ENCODE measurements around the gene ACOXL. TPM values are rescaled to one million over a fixed set of nuclear protein-coding genes. Genes with fewer than 3 reads are reported as not detected.

Gene ACOXL
- polyA plus RNA-seq, 4 donors: 0.06 to 0.56 TPM; not detected in 2

DNA sequence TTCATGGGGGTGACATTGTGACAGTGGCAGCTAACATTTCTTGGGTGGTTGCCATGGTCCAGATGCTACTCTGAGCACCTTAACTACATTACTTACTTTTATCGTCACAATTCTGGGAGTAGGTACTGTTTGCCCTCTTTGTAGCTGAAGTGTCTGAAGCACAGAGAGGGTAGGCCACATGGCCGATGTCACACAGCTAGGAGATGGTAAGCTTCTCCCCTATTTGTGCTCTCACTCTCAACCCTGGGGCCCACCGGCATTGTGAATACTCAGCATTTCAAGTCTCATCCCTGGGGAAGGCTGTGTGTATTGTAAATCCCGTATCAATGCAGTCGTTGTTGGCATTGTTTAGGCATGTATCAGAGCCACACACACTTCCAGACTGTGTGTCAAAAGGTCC, 136.6 kb downstream of the ACOXL start:
- Histone ChIP-seq H3K4me3 (ENCODE audit: low read depth in 1 of 3, low read length in 3 of 3) (no peak overlapping the region), H3K4me1 (ENCODE audit: control insufficient read depth in 3 of 3, insufficient read depth in 2 of 3, low read depth in 1 of 3, low read length in 2 of 3) (peaks cover 0 to 4% (median 3%) of the 10 kb centered on the region in 3 donors), H3K9me3 (ENCODE audit: control insufficient read depth in 2 of 2, insufficient read depth in 1 of 2, low read depth in 1 of 2, low read length in 1 of 2) (no peaks in the 10 kb centered on the region), H3K36me3 (ENCODE audit: control insufficient read depth in 3 of 3, insufficient read depth in 2 of 3, low read depth in 1 of 3, low read length in 3 of 3) (no peaks in the 10 kb centered on the region), H3K27ac (ENCODE audit: low read depth in 1 of 3, low read length in 2 of 3) (no peak overlapping the region), H3K27me3 (ENCODE audit: control insufficient read depth in 3 of 3, insufficient read depth in 3 of 3, low read length in 3 of 3) (no peaks in the 10 kb centered on the region)
- DNase-seq (no peak), FAIRE-seq (no peak)
- WGBS, 3 donors: 86 to 93% (median 88%) methylated on average over 5 of the region's 5 CpGs

DNA sequence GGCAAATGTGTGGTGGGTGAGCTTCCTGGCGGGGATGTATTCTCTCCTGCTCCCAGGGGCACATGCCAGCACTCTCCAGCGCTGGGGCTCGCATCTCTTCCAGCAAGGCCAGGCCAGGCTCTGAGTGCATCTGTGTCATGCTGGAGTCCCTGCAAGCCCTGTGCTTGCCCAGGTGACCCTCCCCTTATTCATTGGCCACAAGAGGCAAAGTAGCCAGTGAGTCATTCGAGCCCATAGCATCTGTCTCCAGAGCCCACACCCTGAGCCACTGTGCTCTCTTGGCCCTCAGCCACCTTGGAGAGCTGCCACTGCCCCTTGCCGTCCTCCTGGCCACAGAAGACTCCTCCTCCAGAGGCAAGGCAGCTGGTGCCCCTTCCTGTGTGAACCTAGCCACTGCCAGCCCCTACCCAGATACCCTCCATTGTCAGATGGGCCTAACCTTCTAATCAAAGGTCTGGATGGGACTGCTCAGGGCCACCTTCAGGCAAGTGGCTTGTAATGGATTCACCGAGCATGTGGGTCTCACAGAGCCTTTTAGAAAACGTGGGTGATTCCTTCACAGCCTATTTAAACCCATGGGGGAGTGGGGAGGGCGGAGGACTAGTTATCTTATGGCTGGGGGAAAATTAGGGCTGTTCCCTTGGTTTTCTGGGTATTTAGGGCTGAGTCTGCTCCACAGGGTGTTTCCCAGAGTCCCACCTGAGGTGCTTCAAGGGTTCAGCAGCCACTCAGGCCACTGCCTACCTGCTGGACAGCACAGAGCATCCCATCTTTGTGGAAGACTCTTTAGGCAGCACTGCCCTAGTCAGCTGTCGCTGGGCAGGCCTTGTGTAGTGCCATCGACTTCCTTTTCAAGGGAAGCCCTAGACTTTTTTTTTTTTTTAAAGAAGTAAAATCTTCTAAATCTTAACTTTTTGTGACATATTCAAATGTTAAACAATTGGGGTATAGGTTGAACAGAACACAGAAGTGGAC, 137.4 kb downstream of the ACOXL start:
- FAIRE-seq (no peak), DNase-seq (no peak)

DNA sequence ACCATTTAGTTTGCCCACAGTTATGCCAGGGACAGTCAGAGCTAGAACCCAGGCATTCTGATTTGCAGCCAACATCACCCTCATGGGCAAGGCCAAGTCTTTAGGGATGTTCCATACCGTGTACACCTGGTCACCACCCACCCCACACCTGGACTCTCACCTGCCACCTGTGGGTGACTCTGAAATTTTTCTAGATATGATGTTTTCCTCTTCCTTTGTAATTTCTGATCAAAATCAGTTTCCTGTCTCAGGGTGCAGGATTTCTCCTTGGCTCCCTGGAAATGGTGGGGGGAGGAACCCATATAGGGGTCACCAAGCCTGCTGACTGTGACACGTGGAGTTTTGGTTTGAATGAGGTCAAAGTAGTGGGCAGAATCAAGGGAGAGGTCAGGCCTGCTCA, 138.2 kb downstream of the ACOXL start:
- DNase-seq (no peak), FAIRE-seq (no peak)
- no peaks in the 10 kb centered on the region for H3K4me1 ChIP-seq (ENCODE audit: control insufficient read depth in 3 of 3, insufficient read depth in 2 of 3, low read depth in 1 of 3, low read length in 2 of 3)
- H3K9me3 ChIP-seq (ENCODE audit: control insufficient read depth in 2 of 2, insufficient read depth in 1 of 2, low read depth in 1 of 2, low read length in 1 of 2): no peaks in the 10 kb centered on the region
- WGBS, 3 donors: 43 to 58% (median 48%) methylated on average over 2 of the region's 2 CpGs
- H3K27me3 ChIP-seq (ENCODE audit: control insufficient read depth in 3 of 3, insufficient read depth in 3 of 3, low read length in 3 of 3): no peaks in the 10 kb centered on the region
- no peak overlapping the region for H3K27ac ChIP-seq (ENCODE audit: low read depth in 1 of 3, low read length in 2 of 3)
- no peaks in the 10 kb centered on the region for H3K36me3 ChIP-seq (ENCODE audit: control insufficient read depth in 3 of 3, insufficient read depth in 2 of 3, low read depth in 1 of 3, low read length in 3 of 3)
- H3K4me3 ChIP-seq (ENCODE audit: low read depth in 1 of 3, low read length in 3 of 3): no peak overlapping the region

More for the DNA sequence above, 137.4 kb downstream of the ACOXL start:
- 68 to 74% (median 69%) methylated on average over 10 of the region's 10 CpGs for WGBS, 3 donors
- H3K9me3 ChIP-seq (ENCODE audit: control insufficient read depth in 2 of 2, insufficient read depth in 1 of 2, low read depth in 1 of 2, low read length in 1 of 2): no peaks in the 10 kb centered on the region
- H3K4me3 ChIP-seq (ENCODE audit: low read depth in 1 of 3, low read length in 3 of 3): no peak overlapping the region
- H3K27me3 ChIP-seq (ENCODE audit: control insufficient read depth in 3 of 3, insufficient read depth in 3 of 3, low read length in 3 of 3): no peaks in the 10 kb centered on the region
- H3K27ac ChIP-seq (ENCODE audit: low read depth in 1 of 3, low read length in 2 of 3): no peak overlapping the region
- peaks cover 0 to 4% (median 3%) of the 10 kb centered on the region in 3 donors for H3K4me1 ChIP-seq (ENCODE audit: control insufficient read depth in 3 of 3, insufficient read depth in 2 of 3, low read depth in 1 of 3, low read length in 2 of 3)
- H3K36me3 ChIP-seq (ENCODE audit: control insufficient read depth in 3 of 3, insufficient read depth in 2 of 3, low read depth in 1 of 3, low read length in 3 of 3): no peaks in the 10 kb centered on the region

DNA sequence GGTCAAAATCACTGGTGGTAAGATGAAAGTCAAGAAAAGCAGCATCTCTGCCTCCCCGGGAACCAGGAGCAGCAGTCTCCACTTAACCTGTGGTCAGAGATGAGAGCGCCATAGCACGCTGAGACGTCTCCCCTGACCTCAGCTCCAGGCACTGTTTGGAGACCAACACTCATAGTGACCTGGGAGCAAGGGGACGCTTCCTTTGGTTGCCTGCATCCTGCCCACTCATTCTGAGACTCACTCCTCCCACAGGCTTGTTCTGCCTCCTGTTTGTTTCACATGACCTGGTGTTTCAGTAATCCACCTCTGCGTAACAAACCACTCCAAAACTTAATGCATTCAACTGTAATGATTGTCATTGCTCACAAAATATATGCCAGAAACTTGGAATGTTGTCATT, 139.3 kb downstream of the ACOXL start:
- H3K36me3 ChIP-seq (ENCODE audit: control insufficient read depth in 3 of 3, insufficient read depth in 2 of 3, low read depth in 1 of 3, low read length in 3 of 3): no peaks in the 10 kb centered on the region
- H3K27me3 ChIP-seq (ENCODE audit: control insufficient read depth in 3 of 3, insufficient read depth in 3 of 3, low read length in 3 of 3): no peaks in the 10 kb centered on the region
- DNase-seq: no peak
- no peaks in the 10 kb centered on the region for H3K4me1 ChIP-seq (ENCODE audit: control insufficient read depth in 3 of 3, insufficient read depth in 2 of 3, low read depth in 1 of 3, low read length in 2 of 3)
- H3K27ac ChIP-seq (ENCODE audit: low read depth in 1 of 3, low read length in 2 of 3): no peak overlapping the region
- WGBS, 3 donors: 71 to 82% (median 81%) methylated on average over 6 of the region's 6 CpGs
- H3K4me3 ChIP-seq (ENCODE audit: low read depth in 1 of 3, low read length in 3 of 3): no peak overlapping the region
- no peak for FAIRE-seq
- no peaks in the 10 kb centered on the region for H3K9me3 ChIP-seq (ENCODE audit: control insufficient read depth in 2 of 2, insufficient read depth in 1 of 2, low read depth in 1 of 2, low read length in 1 of 2)

DNA sequence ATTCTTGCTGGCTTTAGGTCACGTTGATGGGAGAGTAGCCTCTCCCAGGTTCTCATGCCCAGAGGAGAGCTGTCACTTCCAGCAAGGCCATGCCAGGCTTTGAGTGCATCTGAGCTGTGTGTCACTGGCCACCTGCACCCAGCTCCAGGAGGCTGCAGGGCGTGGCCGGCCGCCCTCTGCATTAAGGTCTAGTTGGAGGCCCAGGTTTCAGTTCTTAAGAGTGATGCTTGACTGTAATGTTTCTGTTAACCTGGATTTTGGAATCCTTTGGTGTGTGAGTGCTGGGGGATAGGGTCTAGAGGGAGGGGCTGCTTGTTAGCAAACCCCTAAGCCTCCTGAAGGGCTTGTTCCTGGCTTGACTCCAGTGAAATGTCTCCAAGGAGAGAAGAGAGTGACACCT, 140.1 kb downstream of the ACOXL start:
- no peak for DNase-seq
- no peaks in the 10 kb centered on the region for H3K27me3 ChIP-seq (ENCODE audit: control insufficient read depth in 3 of 3, insufficient read depth in 3 of 3, low read length in 3 of 3)

DNA sequence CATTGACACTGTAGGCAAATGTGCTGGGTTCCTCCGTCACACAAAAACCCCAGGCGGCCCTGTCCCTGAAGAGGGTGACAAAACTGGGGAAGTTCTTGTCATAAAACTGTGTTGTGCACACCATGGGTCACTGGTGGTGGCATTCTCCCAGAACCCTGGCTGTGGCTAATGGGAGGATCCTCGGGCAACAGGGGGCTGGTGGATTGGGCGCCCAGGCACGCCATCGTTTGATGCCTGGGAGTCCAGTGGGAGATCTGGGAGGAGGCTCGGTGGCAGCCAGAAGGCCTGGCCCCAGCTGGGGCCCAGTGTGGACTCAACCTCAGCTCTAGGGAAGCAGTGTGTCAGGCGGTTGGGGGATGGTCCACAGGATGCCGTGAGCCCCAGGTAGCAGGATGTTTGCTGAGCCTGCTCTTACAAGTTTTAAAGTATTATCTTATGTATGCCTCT, 140.7 kb downstream of the ACOXL start:
- H3K27ac ChIP-seq (ENCODE audit: low read depth in 1 of 3, low read length in 2 of 3): no peak overlapping the region
- no peaks in the 10 kb centered on the region for H3K9me3 ChIP-seq (ENCODE audit: control insufficient read depth in 2 of 2, insufficient read depth in 1 of 2, low read depth in 1 of 2, low read length in 1 of 2)
- peaks cover 0 to 3% (median 0%) of the 10 kb centered on the region in 3 donors for H3K27me3 ChIP-seq (ENCODE audit: control insufficient read depth in 3 of 3, insufficient read depth in 3 of 3, low read length in 3 of 3)
- WGBS, 3 donors: 90 to 94% (median 91%) methylated on average over 9 of the region's 9 CpGs
- no peaks in the 10 kb centered on the region for H3K4me1 ChIP-seq (ENCODE audit: control insufficient read depth in 3 of 3, insufficient read depth in 2 of 3, low read depth in 1 of 3, low read length in 2 of 3)
- no peaks in the 10 kb centered on the region for H3K36me3 ChIP-seq (ENCODE audit: control insufficient read depth in 3 of 3, insufficient read depth in 2 of 3, low read depth in 1 of 3, low read length in 3 of 3)
- DNase-seq (no peak), FAIRE-seq (no peak)
- H3K4me3 ChIP-seq (ENCODE audit: low read depth in 1 of 3, low read length in 3 of 3): no peak overlapping the region

More for the DNA sequence above, 140.1 kb downstream of the ACOXL start:
- 77 to 87% (median 84%) methylated on average over 4 of the region's 4 CpGs for WGBS, 3 donors
- Histone ChIP-seq H3K36me3 (ENCODE audit: control insufficient read depth in 3 of 3, insufficient read depth in 2 of 3, low read depth in 1 of 3, low read length in 3 of 3) (no peaks in the 10 kb centered on the region), H3K9me3 (ENCODE audit: control insufficient read depth in 2 of 2, insufficient read depth in 1 of 2, low read depth in 1 of 2, low read length in 1 of 2) (no peaks in the 10 kb centered on the region), H3K27ac (ENCODE audit: low read depth in 1 of 3, low read length in 2 of 3) (no peak overlapping the region), H3K4me3 (ENCODE audit: low read depth in 1 of 3, low read length in 3 of 3) (no peak overlapping the region), H3K4me1 (ENCODE audit: control insufficient read depth in 3 of 3, insufficient read depth in 2 of 3, low read depth in 1 of 3, low read length in 2 of 3) (no peaks in the 10 kb centered on the region)
- FAIRE-seq: no peak

DNA sequence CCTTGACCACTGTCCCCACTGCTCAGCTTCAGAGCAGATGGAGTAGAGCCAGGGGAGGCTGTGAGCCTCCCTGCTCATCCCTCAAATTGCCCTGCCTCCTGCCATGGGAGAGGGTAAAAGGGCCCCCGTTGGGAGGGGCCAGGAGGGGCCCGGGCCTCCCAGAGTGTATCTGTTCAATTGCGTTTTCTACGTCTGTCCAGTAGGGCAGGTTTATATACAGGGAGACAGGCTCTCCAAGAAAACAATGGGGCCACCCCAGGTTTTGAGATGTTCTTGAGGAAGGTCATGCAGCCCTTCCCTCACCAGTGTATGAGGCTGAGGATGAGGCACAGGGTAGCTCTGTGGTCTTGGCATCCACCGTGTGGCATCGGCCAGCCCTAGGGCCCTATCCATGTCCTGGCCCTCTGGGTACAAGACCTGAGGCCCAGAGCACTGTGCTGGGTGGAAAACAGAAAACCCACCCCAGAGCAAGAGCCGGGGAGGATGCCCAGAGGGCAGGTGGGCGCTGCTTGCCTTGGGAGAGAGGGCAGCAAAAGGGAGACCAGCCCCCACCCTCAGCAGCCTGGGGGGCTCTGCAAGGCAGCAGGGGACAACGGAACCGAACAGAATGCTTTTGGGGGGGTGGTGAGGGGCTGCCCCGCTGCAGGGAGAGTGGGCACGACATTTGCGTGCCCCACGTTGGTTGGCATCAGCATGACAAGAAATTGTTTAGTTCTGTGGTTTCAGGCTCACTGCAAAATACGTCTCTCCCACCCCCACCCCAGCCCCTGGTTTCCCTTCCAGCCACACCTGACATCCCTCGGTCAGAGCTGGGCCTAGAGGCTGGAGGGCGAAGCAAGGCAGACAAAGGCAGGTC, 141.5 kb downstream of the ACOXL start:
- Histone ChIP-seq H3K27me3 (ENCODE audit: control insufficient read depth in 3 of 3, insufficient read depth in 3 of 3, low read length in 3 of 3) (peaks cover 0 to 3% (median 0%) of the 10 kb centered on the region in 3 donors), H3K27ac (ENCODE audit: low read depth in 1 of 3, low read length in 2 of 3) (no peak overlapping the region), H3K9me3 (ENCODE audit: control insufficient read depth in 2 of 2, insufficient read depth in 1 of 2, low read depth in 1 of 2, low read length in 1 of 2) (no peaks in the 10 kb centered on the region), H3K4me1 (ENCODE audit: control insufficient read depth in 3 of 3, insufficient read depth in 2 of 3, low read depth in 1 of 3, low read length in 2 of 3) (no peaks in the 10 kb centered on the region), H3K4me3 (ENCODE audit: low read depth in 1 of 3, low read length in 3 of 3) (no peak overlapping the region), H3K36me3 (ENCODE audit: control insufficient read depth in 3 of 3, insufficient read depth in 2 of 3, low read depth in 1 of 3, low read length in 3 of 3) (no peaks in the 10 kb centered on the region)
- WGBS, 3 donors: 85 to 89% (median 86%) methylated on average over 17 of the region's 17 CpGs
- DNase-seq: no peak
- no peak for FAIRE-seq

Measured in small intestine (tissue), 7 donors.